GM19397 (cell line): ENCODE data around the gene FHAD1.
"Not testable (repeated sequence)": the region's sequence is repeated elsewhere in the genome, so short reads cannot be mapped to it uniquely, and the experiment has no call there.

ENCODE experiments used
- ATAC-seq: cut with Tn5 transposase; IDR thresholded peaks from one replicate; pipeline ENCODE4 v1.9.1; 2021; ENCODE audit warnings: mild to moderate bottlenecking, moderate library complexity; ENCODE audit not compliant: unreplicated experiment

Gene FHAD1

GRCh38 chr1:15275921-15276683 is 29.1 kb downstream of the FHAD1 start:
- ATAC-seq: no peak

- no peak for ATAC-seq
Measured at GRCh38 chr1:15276691-15277446, 29.8 kb downstream of the FHAD1 start.

- ATAC-seq: no peak
Measured at GRCh38 chr1:15277447-15277838, 30.4 kb downstream of the FHAD1 start.

GRCh38 chr1:15277933-15278332 is 30.9 kb downstream of the FHAD1 start:
- no peak for ATAC-seq

- ATAC-seq: no peak
Measured at GRCh38 chr1:15279576-15280230, 32.7 kb downstream of the FHAD1 start.

GRCh38 chr1:15280416-15280815 is 33.4 kb downstream of the FHAD1 start:
- no peak for ATAC-seq

GRCh38 chr1:15282038-15282437 is 35.0 kb downstream of the FHAD1 start:
- ATAC-seq: no peak

GRCh38 chr1:15282810-15283474 is 35.9 kb downstream of the FHAD1 start:
- ATAC-seq: no peak

GRCh38 chr1:15283526-15283925 is 36.5 kb downstream of the FHAD1 start:
- ATAC-seq: no peak

- no peak for ATAC-seq
Measured at GRCh38 chr1:15286452-15286851, 39.4 kb downstream of the FHAD1 start.

GRCh38 chr1:15287035-15287979 is 40.3 kb downstream of the FHAD1 start:
- ATAC-seq: no peak

GRCh38 chr1:15288173-15288926 is 41.3 kb downstream of the FHAD1 start:
- no peak for ATAC-seq

- no peak for ATAC-seq
Measured at GRCh38 chr1:15289251-15289651, 42.2 kb downstream of the FHAD1 start.

- no peak for ATAC-seq
Measured at GRCh38 chr1:15290382-15290781, 43.4 kb downstream of the FHAD1 start.

GRCh38 chr1:15295696-15296095 is 48.7 kb downstream of the FHAD1 start:
- ATAC-seq: no peak

GRCh38 chr1:15296585-15297321 is 49.7 kb downstream of the FHAD1 start:
- ATAC-seq: no peak

GRCh38 chr1:15297975-15298374 is 51.0 kb downstream of the FHAD1 start:
- not testable (repeated sequence) for ATAC-seq

GRCh38 chr1:15299179-15299578 is 52.2 kb downstream of the FHAD1 start:
- no peak for ATAC-seq

GRCh38 chr1:15299806-15300205 is 52.8 kb downstream of the FHAD1 start:
- ATAC-seq: no peak
